HCT116 (cell line): ENCODE results near the gene PKNOX2. TPM values are rescaled to one million over a fixed set of nuclear protein-coding genes. Genes with fewer than 3 reads are reported as not detected.

Experiments
- ATAC-seq: fragments of 200-7000 bp; cut with Tn5 transposase; 2 replicates; pipeline ENCODE4 v1.9.1; 2020; ENCODE audit warnings: mild to moderate bottlenecking, moderate library complexity
- BruUV-seq: library from RNA; stranded (reverse); fragments of 400-500 nt; replicated peaks from 2 replicates; lab custom pipeline; 2021; lab: Mats Ljungman, UMichigan
- CTCF ChIA-PET: fragments of 300-600 bp; sonication (Branson Sonifier 250); formaldehyde crosslinking; loops from one replicate; lab custom pipeline; 2021; ENCODE audit warnings: antibody characterized with exemption; lab: Charles Lee
- POLR2A ChIA-PET: fragments of 300-600, 350-600 bp; sonication (Branson Sonifier 250); formaldehyde crosslinking; loops from one replicate; lab custom pipeline; 2021; ENCODE audit warnings: antibody characterized with exemption; lab: Charles Lee
- RAD21 ChIA-PET, 2 experiments: fragments of 300-600 bp; sonication (Branson Sonifier 250); formaldehyde crosslinking; loops; one replicate each; lab custom pipeline; 2023; ENCODE audit warnings: low total read pairs in 2 of 2; ENCODE audit not compliant: uncharacterized antibody in 2 of 2, unreplicated experiment in 2 of 2, low non-redundant PET in 1 of 2; lab: Charles Lee
- DNase-seq: peaks from one replicate; pipeline ENCODE4 v3.0.0-alpha.2; 2010; ENCODE audit warnings: low read depth, low spot score
- H2AFZ ChIP-seq: fragments of 200-600 bp; shearing (Covaris generic), sonication (generic); 2 replicates; pipeline ENCODE4 v1.6.1; 2017; ENCODE audit warnings: low read depth, mixed run types, mixed read lengths, antibody characterized with exemption, low read length; ENCODE audit not compliant: poor library complexity, severe bottlenecking
- H3K27ac ChIP-seq: 2 replicates; pipeline ENCODE4 v1.5.1; 2012; ENCODE audit warnings: low read depth, low read length
- H3K27me3 ChIP-seq: fragments of 200-600 bp; sonication (generic); 2 replicates; pipeline ENCODE4 v1.6.1; 2016; ENCODE audit warnings: mixed run types, low read length, mixed read lengths; ENCODE audit not compliant: insufficient read depth
- H3K36me3 ChIP-seq, 2 experiments: fragments of 200-500 bp in 1 of 2; fragments of 200-600 bp in 1 of 2; sonication (Bioruptor generic) in 1 of 2; sonication (generic) in 1 of 2; 2 replicates each; pipeline versions ENCODE4 v1.5.1 to v1.6.1; 2014 to 2016; ENCODE audit warnings: low read length in 2 of 2, inconsistent platforms in 1 of 2, mixed read lengths in 1 of 2, mixed run types in 1 of 2; ENCODE audit not compliant: insufficient read depth in 2 of 2, control insufficient read depth in 1 of 2
- H3K4me1 ChIP-seq, 2 experiments: fragments of 200-600 bp in 1 of 2; sonication (generic) in 1 of 2; 2 replicates each; pipeline versions ENCODE4 v1.5.1 to v1.6.1; 2012 to 2017; ENCODE audit warnings: low read length in 2 of 2, inconsistent platforms in 1 of 2, mild to moderate bottlenecking in 1 of 2, mixed read lengths in 1 of 2, mixed run types in 1 of 2, moderate library complexity in 1 of 2; ENCODE audit not compliant: insufficient read depth in 2 of 2, control insufficient read depth in 1 of 2
- H3K4me2 ChIP-seq: fragments of 200-600 bp; sonication (generic); 2 replicates; pipeline ENCODE4 v1.6.1; 2017; ENCODE audit warnings: mixed run types, low read length, mixed read lengths
- H3K4me3 ChIP-seq, 2 experiments: fragments of 200-600 bp in 1 of 2; sonication (generic) in 1 of 2; replicated peaks in 1 of 2; 2 replicates each; pipeline ENCODE4 v1.5.1; 2011 to 2016; ENCODE audit warnings: low read length in 2 of 2, control low read depth in 1 of 2, low read depth in 1 of 2, mild to moderate bottlenecking in 1 of 2, mixed read lengths in 1 of 2, mixed run types in 1 of 2
- H3K79me2 ChIP-seq: fragments of 200-600 bp; sonication (generic); 2 replicates; pipeline ENCODE4 v1.6.1; 2017; ENCODE audit warnings: mild to moderate bottlenecking, mixed run types, low read length, moderate library complexity, mixed read lengths; ENCODE audit not compliant: insufficient read depth
- H3K9ac ChIP-seq: fragments of 200-600 bp; sonication (generic); 2 replicates; pipeline ENCODE4 v1.6.1; 2016; ENCODE audit warnings: low read length, mixed read lengths
- H3K9me2 ChIP-seq: fragments of 200-600 bp; sonication (generic), shearing (Covaris generic); 2 replicates; pipeline ENCODE4 v1.6.1; 2017; ENCODE audit warnings: mixed run types, mild to moderate bottlenecking, moderate library complexity; ENCODE audit not compliant: insufficient read depth
- H3K9me3 ChIP-seq, 2 experiments: fragments of 200-500 bp in 1 of 2; fragments of 200-600 bp in 1 of 2; sonication (Bioruptor generic) in 1 of 2; sonication (generic) in 1 of 2; 2 replicates each; pipeline ENCODE4 v1.6.1; 2014 to 2017; ENCODE audit warnings: low read length in 2 of 2, mixed read lengths in 2 of 2, inconsistent platforms in 1 of 2, low read depth in 1 of 2, mild to moderate bottlenecking in 1 of 2, mixed run types in 1 of 2, moderate library complexity in 1 of 2; ENCODE audit not compliant: control insufficient read depth in 1 of 2, insufficient read depth in 1 of 2
- H4K20me1 ChIP-seq: fragments of 200-600 bp; sonication (generic), shearing (Covaris generic); 2 replicates; pipeline ENCODE4 v1.6.1; 2017; ENCODE audit warnings: mixed run types, mild to moderate bottlenecking, moderate library complexity; ENCODE audit not compliant: insufficient read depth
- ATF3 ChIP-seq: IDR thresholded peaks from 2 replicates; pipeline ENCODE4 v1.6.1; 2012
- CBX3 ChIP-seq: IDR thresholded peaks from 2 replicates; pipeline ENCODE4 v1.6.1; 2012; ENCODE audit warnings: low read depth
- CEBPB ChIP-seq: IDR thresholded peaks from 2 replicates; pipeline ENCODE4 v1.6.1; 2012; ENCODE audit warnings: low read depth
- CTCF ChIP-seq, 3 experiments: fragments of 200-600 bp in 1 of 3; sonication (generic) in 1 of 3; IDR thresholded peaks in 2 of 3; conservative IDR thresholded peaks in 1 of 3; 2 replicates each; pipeline ENCODE4 v1.5.1; 2012 to 2017; ENCODE audit warnings: low read depth in 2 of 3, low read length in 2 of 3, antibody characterized with exemption in 1 of 3, borderline replicate concordance in 1 of 3, control low read depth in 1 of 3, mild to moderate bottlenecking in 1 of 3, mixed read lengths in 1 of 3, mixed run types in 1 of 3, moderate library complexity in 1 of 3; ENCODE audit not compliant: insufficient read depth in 1 of 3
- EGR1 ChIP-seq: IDR thresholded peaks from 2 replicates; pipeline ENCODE4 v1.6.1; 2012; ENCODE audit warnings: low read depth
- EZH2 ChIP-seq: fragments of 200-600 bp; sonication (generic); IDR thresholded peaks from 2 replicates; pipeline ENCODE4 v1.6.1; 2017; ENCODE audit warnings: antibody characterized with exemption, mixed run types
- EZH2phosphoT487 ChIP-seq: fragments of 200-600 bp; IDR thresholded peaks from 2 replicates; pipeline ENCODE4 v1.6.1; 2018; ENCODE audit warnings: antibody characterized with exemption, borderline replicate concordance
- FOSL1 ChIP-seq: IDR thresholded peaks from 2 replicates; pipeline ENCODE4 v1.6.1; 2012; ENCODE audit warnings: low read depth
- JUND ChIP-seq: IDR thresholded peaks from 2 replicates; pipeline ENCODE4 v1.6.1; 2012
- POLR2A ChIP-seq: IDR thresholded peaks from 2 replicates; pipeline ENCODE4 v1.7.0; 2011; ENCODE audit warnings: borderline replicate concordance; ENCODE audit not compliant: insufficient read depth, insufficient read length; ENCODE audit errors: extremely low read depth
- POLR2AphosphoS5 ChIP-seq: IDR thresholded peaks from 2 replicates; pipeline ENCODE4 v1.6.1; 2011; ENCODE audit warnings: mild to moderate bottlenecking, low read depth, low read length, moderate library complexity
- RAD21 ChIP-seq: IDR thresholded peaks from 2 replicates; pipeline ENCODE4 v1.6.1; 2012; ENCODE audit warnings: low read depth, mild to moderate bottlenecking
- SP1 ChIP-seq: IDR thresholded peaks from 2 replicates; pipeline ENCODE4 v1.6.1; 2012; ENCODE audit warnings: low read depth
- SRF ChIP-seq: IDR thresholded peaks from 2 replicates; pipeline ENCODE4 v1.6.1; 2012; ENCODE audit warnings: low read depth
- YY1 ChIP-seq: IDR thresholded peaks from 2 replicates; pipeline ENCODE4 v1.6.1; 2011; ENCODE audit warnings: low read length, low read depth, moderate library complexity, mild to moderate bottlenecking; ENCODE audit not compliant: insufficient replicate concordance; ENCODE audit errors: extremely low read depth
- ZFX ChIP-seq: fragments of 450-650 bp; IDR thresholded peaks from 2 replicates; pipeline ENCODE4 v1.6.1; 2017
- ZNF274 ChIP-seq: fragments of 200-500 bp; sonication (Bioruptor generic); IDR thresholded peaks from 2 replicates; pipeline ENCODE4 v1.6.1; 2014; ENCODE audit warnings: mild to moderate bottlenecking, low read depth, low read length, inconsistent platforms
- intact Hi-C: fragments of 100-400 bp; cut with micrococcal nuclease; formaldehyde crosslinking; loops from 2 replicates; pipeline ENCODE4 v1.10.0; 2022
- total RNA-seq: library from RNA; stranded (reverse); gene quantifications from one replicate; pipeline ENCODE4 v1.2.1, GENCODE V29; 2021; ENCODE audit not compliant: unreplicated experiment
- TF ChIP-seq, protein P1 (sequence below): IDR thresholded peaks from 2 replicates; pipeline ENCODE4 v1.6.1; 2011; ENCODE audit warnings: mild to moderate bottlenecking, low read length, moderate library complexity; ENCODE audit not compliant: insufficient replicate concordance; ENCODE audit errors: extremely low read depth
- TF ChIP-seq, protein P2 (sequence below): IDR thresholded peaks from 2 replicates; pipeline ENCODE4 v1.6.1; 2012; ENCODE audit warnings: low read depth

PKNOX2 gene
- total RNA-seq, 1 experiment from 2014 or later = 0.20 TPM

DNA sequence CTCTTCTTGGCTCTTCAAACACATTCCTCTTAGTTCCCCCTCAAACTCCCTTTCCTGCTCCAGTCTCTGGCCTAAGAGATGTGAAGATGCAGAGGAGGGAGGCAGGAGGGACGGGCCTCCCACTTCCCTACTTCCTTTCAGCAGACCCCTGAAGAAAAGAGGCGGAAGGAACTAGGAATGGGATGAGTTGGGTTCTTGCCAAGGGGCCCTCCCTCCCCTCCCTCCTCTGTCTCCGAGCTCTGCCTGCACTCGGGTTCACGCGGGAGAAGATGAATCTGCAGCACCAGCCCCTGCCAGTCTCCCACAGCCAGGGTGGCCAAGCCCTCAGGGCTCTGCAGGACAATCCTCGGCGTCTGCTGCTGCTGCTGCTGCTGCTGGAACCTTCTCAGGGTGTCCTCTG, 24.3 kb upstream of the PKNOX2 start:
- Histone ChIP-seq H3K4me2 (no peak overlapping the region), H3K4me3 (no peak overlapping the region), H3K9me3 (no peaks in the 10 kb centered on the region), H3K4me1 (peaks cover 0 to 2% of the 10 kb centered on the region in 2 experiments; a peak in 1 of 4 replicates), H3K27ac (no peak overlapping the region), H2AFZ (no peak overlapping the region), H3K9ac (no peak overlapping the region), H3K9me2 (no peaks in the 10 kb centered on the region), H4K20me1 (no peaks in the 10 kb centered on the region), H3K27me3 (peaks cover 3% of the 10 kb centered on the region; the same call in 1 of the 2 replicates), H3K79me2 (no peaks in the 10 kb centered on the region), H3K36me3 (no peaks in the 10 kb centered on the region)
- no TSS peak for BruUV-seq
- CTCF ChIA-PET = interaction anchor here (1.0 to 3.3 kb wide), 5 partner anchors 16 to 206 kb away, joined by 4 to 26 read pairs (median 9); no protein-coding TSS in a partner anchor
- no peak for DNase-seq
- intact Hi-C loops = loop anchor here (10.0 kb wide), 2 partner anchors 205 to 265 kb away; no protein-coding TSS in a partner anchor
- TF ChIP-seq RAD21 (no peak), SRF (no peak), SP1 (no peak), FOSL1 (no peak), CTCF (IDR thresholded peaks at IDR 0.05 in 2 of 3, conservative IDR thresholded peaks at IDR 0.05 in 1 of 3; ENCODE audit: borderline replicate concordance in 1 of 3, insufficient read depth in 1 of 3, low read depth in 2 of 3, low read length in 2 of 3) (no peak), ATF3 (no peak), EZH2 (no peak), ZNF274 (no peak), EZH2phosphoT487 (no peak), JUND (no peak), ZFX (no peak), YY1 (no peak), CBX3 (no peak), CEBPB (no peak), POLR2A (no peak), EGR1 (no peak), POLR2AphosphoS5 (no peak)
- TF ChIP-seq, protein P1, sequence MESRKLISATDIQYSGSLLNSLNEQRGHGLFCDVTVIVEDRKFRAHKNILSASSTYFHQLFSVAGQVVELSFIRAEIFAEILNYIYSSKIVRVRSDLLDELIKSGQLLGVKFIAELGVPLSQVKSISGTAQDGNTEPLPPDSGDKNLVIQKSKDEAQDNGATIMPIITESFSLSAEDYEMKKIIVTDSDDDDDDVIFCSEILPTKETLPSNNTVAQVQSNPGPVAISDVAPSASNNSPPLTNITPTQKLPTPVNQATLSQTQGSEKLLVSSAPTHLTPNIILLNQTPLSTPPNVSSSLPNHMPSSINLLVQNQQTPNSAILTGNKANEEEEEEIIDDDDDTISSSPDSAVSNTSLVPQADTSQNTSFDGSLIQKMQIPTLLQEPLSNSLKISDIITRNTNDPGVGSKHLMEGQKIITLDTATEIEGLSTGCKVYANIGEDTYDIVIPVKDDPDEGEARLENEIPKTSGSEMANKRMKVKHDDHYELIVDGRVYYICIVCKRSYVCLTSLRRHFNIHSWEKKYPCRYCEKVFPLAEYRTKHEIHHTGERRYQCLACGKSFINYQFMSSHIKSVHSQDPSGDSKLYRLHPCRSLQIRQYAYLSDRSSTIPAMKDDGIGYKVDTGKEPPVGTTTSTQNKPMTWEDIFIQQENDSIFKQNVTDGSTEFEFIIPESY = no peak
- TF ChIP-seq, protein P2, sequence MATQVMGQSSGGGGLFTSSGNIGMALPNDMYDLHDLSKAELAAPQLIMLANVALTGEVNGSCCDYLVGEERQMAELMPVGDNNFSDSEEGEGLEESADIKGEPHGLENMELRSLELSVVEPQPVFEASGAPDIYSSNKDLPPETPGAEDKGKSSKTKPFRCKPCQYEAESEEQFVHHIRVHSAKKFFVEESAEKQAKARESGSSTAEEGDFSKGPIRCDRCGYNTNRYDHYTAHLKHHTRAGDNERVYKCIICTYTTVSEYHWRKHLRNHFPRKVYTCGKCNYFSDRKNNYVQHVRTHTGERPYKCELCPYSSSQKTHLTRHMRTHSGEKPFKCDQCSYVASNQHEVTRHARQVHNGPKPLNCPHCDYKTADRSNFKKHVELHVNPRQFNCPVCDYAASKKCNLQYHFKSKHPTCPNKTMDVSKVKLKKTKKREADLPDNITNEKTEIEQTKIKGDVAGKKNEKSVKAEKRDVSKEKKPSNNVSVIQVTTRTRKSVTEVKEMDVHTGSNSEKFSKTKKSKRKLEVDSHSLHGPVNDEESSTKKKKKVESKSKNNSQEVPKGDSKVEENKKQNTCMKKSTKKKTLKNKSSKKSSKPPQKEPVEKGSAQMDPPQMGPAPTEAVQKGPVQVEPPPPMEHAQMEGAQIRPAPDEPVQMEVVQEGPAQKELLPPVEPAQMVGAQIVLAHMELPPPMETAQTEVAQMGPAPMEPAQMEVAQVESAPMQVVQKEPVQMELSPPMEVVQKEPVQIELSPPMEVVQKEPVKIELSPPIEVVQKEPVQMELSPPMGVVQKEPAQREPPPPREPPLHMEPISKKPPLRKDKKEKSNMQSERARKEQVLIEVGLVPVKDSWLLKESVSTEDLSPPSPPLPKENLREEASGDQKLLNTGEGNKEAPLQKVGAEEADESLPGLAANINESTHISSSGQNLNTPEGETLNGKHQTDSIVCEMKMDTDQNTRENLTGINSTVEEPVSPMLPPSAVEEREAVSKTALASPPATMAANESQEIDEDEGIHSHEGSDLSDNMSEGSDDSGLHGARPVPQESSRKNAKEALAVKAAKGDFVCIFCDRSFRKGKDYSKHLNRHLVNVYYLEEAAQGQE = no peak
- RAD21 ChIA-PET = no interaction called here
- no peak for ATAC-seq
- POLR2A ChIA-PET = interaction anchor here (2.1 kb wide), 1 partner anchor 16 kb away, joined by 8 read pairs; no protein-coding TSS in a partner anchor
